NCI-H1417 treated with DMSO at 0.1 percent for 48 hours (cell line): ENCODE measurements around the gene ZNF300.
"Not testable (repeated sequence)": the region's sequence is repeated elsewhere in the genome, so short reads cannot be mapped to it uniquely, and the experiment has no call there.

ENCODE experiments used
- DNase-seq: peaks from one replicate; lab custom pipeline; 2025; lab: John Stamatoyannopoulos, UW

The ZNF300 gene

DNA sequence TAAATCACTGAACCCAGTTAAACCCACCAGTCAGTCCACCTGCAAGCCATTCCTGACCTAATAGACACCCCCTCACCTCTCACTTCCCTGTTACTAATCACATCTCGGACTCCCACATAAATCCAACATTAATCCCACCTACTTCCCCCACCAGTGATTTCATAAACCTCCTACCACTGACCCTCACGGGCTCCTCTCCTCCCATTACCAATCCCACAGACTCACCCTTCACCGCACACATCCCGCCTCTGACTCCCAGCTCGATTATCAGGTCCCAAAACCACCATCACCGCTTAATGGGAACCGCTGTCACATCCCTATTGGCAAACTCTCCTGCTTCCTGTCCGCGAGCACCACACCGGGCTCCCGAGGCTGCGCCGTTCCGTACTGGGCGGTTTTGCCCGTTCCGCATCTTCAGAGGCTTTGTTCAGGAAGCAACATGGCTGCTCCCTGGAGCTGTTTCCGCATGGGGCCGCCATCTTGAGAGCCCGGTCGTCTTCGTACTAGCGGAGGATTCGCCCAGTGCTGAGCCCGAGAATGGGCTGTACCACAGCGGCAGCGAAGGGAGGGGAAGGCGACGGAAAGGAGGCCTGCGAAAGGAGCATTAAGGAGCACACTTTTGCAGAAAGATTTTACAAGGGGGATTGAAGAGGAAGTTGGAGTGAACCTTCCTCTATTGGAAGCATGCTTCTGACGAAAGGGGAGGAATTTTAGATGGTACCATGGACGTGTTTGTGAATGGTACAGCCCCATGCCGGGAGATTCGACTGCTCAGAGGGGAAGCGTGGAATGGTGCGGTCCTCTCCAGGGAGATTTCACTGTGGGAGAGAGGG is at the start of gene ZNF300:
TSS of gene ZNF300 (minus strand) at position 502 of the 833 bp plus-strand sequence. CDS start 1,825 bp downstream, outside the sequence.
- peak; percentile 73 for DNase-seq

DNA sequence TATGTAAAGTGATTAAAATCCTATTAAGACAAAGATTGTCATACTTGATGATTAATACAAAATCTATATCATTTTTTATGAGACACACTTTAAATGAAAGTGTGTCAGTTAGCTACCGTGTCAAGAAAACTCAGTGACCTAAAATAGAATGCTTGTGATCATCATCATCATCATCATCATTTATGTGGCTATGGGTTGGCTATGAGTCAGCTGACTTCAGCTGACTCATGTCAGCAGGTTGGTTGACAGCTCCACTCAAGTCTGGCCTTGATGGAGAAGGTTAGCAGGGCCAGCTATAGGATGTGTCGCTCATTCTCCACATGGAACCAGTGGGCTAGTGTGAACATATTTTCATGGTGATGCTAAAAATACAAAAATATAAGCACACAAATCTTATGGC is 43.8 kb upstream of the ZNF300 start:
- no peak for DNase-seq

DNA sequence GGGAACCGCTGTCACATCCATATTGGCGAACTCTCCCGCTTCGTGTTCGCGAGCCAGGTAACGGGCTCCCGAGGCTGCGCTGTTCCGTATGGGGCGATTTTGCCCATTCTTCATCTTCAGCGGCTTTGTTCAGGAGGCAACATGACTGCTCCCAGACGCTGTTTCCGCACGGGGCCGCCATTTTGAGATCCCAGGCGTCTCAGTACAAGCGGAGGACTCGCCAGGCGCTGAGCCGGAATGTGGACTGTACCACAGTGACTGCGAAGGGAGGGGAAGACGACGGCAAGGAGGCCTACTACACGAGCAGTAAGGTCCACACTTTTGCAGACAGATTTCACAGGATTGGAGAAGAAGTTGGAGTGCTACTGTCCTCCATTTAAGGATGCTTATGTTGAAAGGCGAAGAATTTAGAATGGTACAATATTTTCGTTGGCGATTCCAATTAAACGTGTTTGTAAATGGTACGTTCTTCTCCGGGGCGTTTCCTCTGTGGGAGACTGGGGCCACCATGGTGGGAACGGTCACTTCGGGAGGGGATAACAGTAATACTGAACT is 41.6 kb upstream of the ZNF300 start:
- no peak for DNase-seq

DNA sequence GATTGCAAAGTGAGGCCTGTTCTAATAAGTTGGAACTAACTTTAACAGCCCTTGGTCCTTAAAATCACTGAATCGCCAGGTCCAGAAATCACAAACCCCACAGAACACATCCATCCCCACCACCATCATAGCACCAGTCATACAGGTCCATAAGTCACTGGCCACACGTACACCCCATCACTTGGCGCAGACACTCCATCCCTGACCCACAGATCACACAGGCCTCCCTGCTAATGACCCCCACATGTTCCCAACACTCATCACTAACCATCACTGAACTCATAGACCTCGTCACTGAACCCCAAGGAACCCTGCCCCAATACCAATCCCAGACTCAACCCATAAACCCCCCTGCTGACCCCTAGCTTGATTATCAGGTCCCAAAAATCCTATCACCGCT is 41.2 kb upstream of the ZNF300 start:
- DNase-seq = no peak

DNA sequence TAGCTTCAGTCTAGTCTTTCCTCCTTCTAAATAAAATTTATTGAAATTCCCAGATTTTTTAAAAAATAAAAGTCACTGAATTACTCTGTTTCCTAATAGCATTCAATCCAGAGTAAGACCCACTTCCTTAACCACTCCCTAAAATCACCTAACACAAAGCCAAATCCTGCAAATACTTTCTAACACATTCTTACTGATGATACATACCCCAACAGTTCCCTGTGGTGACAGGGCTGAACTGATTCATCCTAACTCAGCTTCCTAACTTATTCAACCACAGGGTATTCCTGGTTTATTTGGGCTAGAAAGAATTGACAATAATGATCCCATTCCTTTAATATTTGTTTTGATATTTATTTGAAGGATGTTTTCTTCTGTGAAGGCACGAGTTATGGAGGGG is 40.7 kb upstream of the ZNF300 start:
- no peak for DNase-seq

DNA sequence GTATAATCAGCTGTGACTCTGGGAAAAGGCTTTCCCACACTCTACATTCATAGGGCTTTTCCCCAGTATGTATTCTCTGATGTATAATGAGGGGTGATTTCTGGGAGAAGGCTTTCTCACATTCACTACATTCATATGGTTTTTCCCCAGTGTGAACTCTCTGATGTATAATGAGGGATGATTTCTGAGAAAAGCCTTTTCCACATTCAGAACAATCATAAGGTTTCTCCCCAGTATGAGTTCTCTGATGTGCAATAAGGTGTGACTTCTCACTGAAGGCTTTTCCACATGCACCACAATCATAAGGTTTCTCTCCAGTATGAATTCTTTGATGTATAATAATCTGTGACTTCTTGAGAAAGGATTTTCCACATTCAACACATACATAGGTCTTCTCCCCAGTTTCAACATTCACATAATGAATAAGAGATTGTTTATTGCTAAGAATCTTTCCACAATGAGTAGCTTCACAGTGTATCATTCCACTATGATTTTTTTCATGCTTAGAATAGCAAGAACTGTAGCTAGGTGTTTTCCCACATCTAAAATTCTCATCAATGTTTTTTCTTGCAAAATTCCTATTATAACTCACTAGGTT is 26.7 kb upstream of the ZNF300 start:
- DNase-seq = no peak

DNA sequence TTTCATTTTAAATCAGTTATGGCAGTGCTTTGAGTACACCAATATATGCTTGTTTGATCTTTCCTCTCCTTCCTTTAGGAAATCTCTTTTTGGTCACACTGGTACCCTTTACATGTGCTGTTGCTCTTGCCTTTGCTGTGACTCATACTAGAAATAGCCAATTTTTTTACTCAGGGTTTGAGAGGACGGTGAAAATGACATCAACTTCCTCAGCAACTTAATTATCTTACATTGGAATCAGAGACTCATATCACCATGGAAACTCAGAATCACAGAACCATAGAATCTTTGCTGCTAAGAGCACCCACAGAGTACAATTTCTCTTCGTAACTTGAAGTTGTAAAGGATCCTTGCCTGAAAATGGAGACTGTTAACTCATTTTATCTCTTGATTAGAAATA is 13.8 kb upstream of the ZNF300 start:
- no peak for DNase-seq

DNA sequence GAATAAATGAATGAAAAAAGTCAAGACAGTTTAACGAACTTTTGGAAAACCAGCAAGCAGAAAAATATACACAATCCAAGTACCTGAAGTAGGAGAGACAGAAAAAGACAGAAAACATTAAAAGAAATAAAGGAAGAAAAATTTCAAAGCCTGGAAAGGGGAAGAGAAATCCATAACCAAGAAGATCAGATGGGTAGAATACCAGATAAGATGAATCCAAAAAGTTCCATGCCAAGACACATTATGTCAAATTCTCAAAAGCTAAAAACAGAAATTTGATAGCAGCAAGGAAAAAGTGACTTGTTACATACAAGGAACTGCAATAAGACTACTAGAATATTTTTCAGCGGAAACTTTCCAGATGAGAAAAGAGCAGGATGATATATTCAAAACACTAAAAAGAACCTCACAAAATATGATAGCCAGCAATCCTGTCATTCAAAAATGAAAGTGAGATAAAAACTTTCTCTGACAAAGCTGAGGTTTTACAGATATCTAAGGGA is 7.6 kb upstream of the ZNF300 start:
- DNase-seq = no peak

DNA sequence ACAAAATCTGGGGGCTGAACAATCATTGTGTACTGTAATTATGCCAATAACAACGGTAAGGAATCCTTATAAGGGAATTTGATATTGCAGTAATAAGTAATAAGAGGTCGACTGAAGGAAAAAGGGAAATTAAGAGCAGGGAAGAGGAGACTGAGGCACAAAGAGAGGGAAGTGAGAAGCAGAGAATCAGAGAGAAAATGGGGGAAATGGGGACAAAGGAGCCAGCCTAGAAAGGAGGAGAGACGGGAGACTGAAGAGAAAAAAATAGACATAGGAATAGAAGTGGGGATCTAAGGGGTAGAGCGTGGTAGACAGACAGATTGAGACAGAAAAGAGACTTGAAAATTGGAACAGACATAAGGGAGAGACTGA is 518 bp upstream of the ZNF300 start:
- no peak for DNase-seq

DNA sequence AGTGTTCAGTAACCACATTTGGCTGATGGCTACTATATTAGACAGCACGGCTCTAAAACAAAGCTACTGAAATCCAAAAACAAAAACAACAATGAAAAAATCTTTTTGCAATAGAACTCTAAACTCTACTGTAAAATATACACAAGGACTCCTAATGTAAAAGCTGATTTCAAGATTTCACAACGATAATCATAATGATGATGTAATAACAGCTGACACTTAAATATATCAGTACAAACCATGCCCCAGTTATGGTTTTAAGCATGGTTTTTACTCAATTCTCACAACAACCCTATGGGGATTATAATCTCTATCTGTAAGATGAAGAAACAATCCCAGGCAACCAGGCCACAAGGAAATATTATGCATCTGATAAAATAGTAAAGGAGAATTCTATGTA is 3.3 kb downstream of the ZNF300 start:
- no peak for DNase-seq

DNA sequence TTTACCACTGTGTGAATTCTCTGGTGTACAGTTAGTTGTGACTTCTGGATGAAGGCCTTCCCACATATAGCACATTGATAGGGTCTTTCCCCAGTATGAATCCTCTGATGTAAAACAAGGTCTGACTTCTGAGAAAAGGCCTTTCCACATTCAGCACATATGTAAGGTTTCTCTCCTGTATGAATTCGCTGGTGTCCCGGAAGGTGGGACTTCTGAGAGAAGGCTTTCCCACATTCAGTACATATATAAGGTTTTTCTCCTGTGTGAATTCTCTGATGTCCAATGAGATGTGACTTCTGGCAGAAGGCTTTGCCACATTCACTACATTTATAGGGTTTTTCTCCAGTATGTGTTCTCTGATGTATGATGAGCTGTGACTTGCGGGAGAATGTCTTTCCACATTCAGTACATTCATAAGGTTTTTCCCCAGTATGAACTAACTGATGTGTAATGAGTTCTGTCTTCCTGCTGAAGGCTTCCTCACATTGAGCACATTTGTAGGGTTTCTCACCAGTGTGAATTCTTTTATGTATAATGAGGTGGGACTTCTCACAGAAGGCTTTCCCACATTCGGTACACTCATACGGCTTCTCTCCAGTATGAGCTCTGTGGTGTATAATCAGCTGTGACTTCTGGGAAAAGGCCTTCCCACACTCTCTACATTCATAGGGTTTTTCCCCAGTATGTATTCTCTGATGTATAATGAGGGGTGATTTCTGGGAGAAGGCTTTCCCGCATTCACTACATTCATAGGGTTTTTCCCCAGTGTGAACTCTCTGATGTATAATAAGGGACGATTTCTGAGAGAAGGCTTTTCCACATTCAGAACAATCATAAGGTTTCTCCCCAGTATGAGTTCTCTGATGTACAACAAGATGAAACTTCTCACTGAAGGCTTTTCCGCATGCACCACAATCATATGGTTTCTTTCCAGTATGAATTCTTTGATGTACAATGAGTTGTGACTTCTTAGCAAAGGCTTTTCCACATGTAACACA is 9.1 kb downstream of the ZNF300 start:
- no peak for DNase-seq

DNA sequence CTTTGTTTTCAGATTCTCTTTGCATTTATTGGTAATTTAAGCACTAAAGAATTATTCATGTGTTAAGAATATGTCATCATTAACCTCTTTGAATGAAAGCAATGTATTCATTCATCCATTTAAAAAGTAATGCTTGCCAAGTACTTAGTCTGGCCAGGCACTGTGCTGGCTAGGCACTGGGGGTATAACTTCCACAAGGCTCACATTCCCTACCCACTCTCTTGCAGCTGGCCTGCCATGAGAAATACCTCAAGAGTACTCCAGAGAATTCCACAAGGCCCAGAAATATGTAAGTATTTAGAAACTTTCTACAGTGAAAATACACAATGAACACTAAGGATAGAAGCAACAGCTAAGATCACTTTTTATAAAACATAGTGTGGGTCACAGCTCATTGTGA is 25.4 kb downstream of the ZNF300 start:
- no peak for DNase-seq

DNA sequence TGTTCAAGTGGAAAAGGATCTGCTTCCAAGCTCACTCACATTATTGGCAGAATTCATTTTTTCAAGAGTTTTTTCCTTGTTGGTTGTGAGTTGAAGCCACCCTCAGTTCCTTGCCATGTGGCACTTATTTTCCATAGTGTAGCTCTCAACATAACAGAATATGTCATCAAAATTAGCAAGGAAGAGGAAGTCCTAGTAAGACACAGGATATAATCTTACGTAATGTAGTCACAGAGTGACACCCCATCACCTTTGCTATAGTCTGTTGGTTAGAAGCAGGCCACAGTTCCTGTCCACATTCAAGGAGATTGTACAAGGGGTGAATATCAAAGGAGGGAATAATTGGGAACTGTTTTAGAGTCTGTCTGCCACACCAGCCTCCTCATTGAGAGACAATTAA is 42.7 kb downstream of the ZNF300 start:
- DNase-seq = no peak

DNA sequence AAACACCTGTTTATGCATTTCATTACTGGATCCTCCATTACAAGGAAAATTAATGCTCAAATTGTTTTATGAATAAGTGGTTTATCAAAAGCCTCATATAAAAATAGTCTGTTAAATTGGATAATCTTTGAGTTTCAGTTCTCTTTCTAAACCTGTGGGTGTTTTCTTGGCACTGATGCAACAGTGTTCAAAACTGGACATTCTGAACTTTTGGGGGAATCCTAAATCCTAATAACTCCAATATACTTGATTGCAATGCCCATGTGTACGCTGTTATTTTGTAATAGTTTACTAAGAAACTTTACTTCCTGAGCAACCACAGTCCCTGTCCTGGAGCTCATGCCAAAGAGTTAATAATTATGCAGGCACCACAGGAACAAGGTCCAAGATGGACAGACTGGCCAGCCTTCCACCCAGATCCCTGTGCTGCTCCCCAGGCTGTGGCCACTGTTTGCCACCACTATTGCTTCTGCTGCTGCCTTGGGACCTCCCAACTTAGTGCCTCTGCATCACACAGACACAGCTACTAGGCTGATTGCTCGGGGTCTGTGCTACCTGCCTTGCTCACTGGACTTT is 44.4 kb downstream of the ZNF300 start:
- DNase-seq = no peak

DNA sequence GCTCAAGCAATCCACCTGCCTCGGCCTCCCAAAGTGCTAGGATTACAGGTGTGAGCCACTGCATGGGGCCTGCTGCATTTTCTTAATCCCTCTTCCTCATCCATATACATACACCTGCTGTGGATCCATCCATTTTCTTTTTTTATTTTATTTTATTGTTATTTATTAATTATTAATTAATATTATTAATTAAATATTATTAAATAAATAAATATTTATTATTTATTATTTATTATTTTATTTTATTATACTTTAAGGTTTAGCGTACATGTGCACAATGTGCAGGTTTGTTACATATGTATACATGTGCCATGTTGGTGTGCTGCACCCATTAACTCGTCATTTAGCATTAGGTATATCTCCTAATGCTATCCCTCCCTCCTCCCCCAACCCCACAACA is 48.1 kb downstream of the ZNF300 start:
- DNase-seq = not testable (repeated sequence)

DNA sequence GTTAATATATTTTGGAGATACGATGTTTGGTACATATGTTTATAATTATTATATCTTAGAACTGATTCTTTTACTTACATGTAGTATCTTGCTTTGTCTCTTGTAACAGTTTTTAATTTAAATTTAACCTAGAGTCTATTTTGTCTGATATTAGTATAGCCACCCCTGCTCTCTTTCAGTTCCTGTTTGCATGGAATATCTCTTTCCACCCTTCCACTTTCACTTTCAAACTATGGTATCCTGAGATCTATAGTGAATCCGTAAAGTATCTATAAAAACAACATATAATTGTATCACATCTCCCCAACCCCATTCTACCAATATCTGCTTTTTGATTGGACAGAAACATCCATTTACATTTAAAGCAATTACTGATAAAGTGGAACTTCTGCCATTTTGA is 51.2 kb downstream of the ZNF300 start:
- no peak for DNase-seq

DNA sequence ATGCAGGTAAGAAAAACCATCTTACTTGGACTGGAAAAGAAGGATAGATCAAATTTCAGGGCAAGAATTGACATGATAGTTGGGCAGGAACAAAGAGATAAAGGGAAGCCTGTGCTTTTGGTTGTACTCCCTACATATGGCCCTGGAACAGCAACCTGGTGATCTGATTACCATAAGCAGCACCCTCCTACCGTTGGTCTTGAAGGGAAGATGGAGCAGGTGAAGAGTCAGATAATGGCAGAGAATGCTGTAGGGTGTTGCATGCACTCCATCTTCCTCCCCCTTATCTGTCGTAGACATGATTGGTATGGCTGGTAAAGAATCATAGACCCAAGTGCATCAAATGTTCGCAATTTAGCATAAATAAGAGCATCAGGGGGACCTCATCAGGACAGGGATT is 53.7 kb downstream of the ZNF300 start:
- DNase-seq = no peak

DNA sequence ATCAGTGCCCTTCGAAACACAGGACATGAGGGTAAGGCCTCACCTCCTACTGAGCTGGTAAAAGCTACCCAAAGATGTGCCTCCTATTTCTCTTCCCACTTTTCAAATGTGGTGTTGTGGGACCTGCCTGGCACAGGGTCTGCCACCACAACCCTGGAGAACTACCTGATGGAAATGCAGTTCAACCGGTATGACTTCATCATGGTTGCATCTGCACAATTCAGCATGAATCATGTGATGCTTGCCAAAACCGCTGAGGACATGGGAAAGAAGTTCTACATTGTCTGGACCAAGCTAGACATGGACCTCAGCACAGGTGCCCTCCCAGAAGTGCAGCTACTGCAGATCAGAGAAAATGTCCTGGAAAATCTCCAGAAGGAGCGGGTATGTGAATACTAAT is 56.5 kb downstream of the ZNF300 start:
- DNase-seq = no peak

DNA sequence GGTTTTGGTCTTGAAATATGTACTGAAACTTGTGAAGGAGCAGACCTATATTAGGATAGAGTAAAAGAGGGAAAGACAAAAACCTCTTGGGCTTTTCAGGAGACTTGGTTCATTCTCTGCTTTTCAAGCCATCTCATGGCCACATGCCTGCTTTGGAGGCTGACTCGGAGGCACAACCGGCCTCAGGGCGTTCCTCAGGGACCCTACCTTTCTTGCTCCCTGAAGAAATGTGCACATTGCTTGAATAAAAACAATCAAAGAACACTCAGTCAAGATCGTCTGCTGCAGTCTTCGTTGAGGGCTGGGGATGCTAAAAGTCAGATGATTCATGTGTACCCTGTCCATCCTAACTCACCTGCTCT is 57.5 kb downstream of the ZNF300 start:
- no peak for DNase-seq

DNA sequence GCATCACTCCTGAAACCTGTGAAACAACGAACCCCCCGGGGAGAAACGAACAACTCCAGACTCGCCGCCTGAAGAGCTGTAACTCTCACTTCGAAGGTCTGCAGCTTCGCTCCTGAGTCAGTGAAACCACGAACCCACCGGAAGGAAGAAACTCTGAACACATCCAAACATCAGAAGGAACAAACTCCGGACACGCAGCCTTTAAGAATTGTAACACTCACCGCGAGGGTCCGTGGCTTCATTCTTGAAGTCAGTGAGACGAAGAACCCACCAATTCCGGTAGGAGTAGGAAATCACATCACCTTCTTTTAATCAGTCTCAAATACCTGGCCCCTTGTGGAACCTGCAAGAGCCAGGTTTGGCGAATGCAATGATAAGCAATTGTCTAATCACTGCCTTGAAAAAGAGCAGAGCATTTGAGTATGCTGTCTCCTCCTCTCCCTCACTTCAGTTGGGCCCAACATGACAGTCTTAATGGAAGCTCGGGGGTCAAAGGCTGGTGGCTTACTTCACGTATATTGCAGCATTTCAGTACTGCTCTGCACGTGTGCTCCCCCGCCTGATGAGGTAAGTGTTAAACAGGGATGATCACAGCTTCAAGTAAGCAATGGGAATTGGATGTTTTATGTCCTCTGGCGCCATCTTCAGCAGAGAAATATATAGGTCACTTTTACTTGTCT is 58.0 kb downstream of the ZNF300 start:
- peak; percentile 41 for DNase-seq

DNA sequence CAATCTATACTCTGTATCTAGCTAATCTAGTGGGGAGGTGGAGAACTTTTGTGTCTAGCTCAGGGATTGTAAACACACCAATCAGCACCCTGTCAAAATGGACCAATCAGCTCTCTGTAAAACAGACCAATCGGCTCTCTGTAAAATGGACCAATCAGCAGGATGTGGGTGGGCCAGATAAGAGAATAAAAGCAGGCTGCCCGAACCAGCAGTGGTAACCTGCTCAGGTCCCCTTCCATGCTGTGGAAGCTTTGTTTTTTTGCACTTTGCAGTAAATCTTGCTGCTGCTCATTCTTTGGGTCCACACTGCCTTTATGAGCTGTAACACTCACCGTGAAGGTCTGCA is 58.5 kb downstream of the ZNF300 start, which contains the start of gene IRGM:
TSS of gene IRGM (plus strand) at position 214 of the 346 bp plus-strand sequence. CDS start 1,603 bp downstream, outside the sequence.
- DNase-seq = not testable (repeated sequence)
